Hippocampal formation (tissue), 2 donors: Measurements from ENCODE around the gene PARP8.

Source experiments
- DNase-seq, 2 donors: peaks; one replicate each; lab custom pipeline; 2025; lab: John Stamatoyannopoulos, UW

Gene PARP8

GRCh38 chr5:50846261-50846660 lies 179.8 kb downstream of the PARP8 start:
- no peak for DNase-seq

DNA sequence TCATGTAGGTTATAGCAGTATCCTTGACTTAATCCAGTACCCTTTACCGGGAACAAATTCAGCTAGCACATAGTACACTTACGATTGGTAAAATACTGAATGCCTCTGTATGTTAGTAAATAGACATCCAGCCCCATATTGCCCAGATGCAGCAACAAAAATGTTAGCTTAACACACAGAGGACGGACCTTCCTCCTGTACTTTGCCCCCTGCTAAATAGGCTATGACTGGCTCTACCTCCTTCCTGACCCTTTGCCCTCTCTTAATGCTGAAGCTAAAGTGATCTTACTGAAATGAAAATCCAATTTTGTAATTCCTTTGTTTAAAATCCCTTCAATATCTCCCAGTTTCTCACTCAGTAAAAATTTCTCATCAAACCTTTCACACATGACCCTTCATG lies 183.1 kb downstream of the PARP8 start:
- no peak for DNase-seq

DNA sequence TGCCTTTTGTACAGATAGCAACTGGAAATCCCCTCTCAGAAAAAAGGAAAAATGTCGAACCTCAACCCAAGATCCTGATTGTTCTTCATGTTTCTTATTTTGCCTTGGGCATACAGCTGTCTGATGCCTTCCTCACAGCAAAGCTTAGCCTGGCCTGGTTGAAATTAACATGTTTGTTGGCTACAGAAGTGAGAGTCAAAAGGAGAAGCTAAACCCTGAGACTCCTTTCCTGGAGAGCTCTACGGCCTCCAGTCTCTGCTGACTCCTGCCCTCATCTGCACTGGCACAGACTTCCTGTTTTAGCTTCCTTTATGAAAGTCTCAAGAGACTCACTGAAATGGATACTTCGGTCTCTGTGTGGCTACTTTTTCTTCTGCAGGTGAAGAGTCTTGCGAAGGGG lies 186.7 kb downstream of the PARP8 start:
- DNase-seq = peak; percentile 8 to 39

DNA sequence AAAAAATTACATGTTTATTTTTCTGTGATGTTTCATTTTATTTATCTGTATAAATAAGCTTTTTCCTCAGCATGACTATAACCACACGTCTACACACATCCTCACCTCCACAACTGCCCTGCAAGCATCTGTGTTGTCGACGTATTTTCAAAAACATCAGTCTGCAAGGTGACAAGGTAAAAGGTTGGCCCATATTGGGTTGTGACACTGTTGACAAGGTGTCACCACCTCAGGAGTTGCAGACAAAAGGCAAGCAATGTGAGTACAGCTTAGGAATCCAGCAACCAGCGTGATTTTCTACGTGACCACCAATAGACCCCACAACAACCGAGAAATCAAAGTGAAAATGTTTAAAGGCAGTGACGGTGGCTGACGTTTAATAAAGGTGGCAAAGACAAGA lies 187.6 kb downstream of the PARP8 start:
- no peak for DNase-seq

DNA sequence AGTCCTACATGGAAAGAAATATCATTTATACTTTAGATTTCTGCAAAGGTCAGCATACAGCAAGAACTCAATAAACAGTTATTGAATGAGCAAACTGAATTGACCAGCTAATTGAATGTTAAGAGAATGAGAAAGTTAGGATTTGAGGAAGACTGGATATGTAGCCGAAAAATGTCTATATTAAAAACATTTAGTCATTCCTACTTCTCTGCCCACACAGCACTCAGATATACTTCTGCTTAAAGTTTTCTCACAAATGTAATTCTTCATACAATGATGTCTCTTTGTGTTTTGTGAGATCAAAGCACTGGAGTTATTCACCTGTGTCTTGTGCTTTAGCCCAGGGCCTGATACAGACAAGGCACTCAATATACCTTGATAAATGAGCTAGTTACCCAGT lies 188.6 kb downstream of the PARP8 start:
- no peak for DNase-seq

DNA sequence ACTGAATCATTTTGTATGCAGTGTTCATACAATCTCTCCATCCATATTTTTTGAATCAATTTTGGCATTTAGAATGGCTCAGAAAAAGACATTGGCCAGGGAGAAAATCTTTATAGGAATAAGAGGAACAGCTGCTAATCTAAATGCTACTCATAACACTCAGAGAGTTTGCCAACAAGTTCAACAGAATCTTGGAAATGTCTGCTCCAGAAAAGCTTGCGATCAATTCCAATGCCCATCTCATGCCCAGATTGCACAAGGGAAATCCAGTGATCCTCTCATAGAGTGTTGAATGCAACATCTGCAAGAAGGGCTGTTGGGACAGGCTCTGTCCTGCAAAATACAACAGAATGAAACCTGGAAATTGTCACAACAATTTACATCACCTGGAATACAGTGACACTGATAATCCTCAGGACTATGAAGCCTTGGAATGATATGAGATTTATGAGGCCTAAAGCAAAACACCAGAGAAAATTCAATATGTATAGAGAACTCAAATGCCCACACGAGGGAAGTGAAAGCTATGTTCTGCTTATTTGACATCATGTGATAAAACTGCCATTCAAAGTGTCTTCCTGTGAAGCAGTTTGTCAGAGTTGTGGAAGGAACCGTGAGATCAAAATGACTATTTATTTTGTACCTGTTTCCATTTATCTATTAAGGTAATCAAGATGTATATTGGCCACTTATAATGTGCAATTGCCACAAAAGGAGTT lies 190.1 kb downstream of the PARP8 start:
- DNase-seq = peak in 1 of 2 donors; percentile 44

DNA sequence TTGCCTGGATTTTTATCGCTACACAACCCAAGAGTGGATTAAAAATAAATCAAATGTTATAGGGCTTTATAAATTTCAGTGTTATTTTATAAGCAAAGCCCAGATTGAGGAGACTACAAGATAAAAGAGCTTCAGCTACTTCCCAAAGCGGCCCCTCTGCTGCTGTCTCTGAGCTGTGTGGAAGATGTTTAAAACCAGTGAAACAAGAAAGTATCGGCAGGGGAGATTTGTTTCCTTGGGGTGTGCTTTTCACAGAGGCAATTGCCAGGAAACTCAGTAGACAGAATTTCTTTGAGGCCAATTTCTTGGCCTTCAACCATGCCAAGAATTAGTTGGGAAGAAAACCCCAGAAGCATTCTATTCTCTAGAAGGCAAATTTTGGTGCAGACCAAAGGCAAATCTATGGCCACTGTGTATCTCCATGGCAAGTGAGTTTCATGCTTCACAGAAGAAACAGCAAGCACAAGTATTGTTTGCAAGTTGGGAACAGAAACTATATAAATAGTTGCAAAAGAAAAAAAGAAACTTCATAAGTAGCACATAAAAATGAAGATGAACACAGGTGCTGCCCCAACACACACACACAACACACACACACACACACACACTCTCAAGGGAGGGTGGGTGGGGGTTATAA lies 197.2 kb downstream of the PARP8 start:
- DNase-seq = peak in 1 of 2 donors; percentile 1

DNA sequence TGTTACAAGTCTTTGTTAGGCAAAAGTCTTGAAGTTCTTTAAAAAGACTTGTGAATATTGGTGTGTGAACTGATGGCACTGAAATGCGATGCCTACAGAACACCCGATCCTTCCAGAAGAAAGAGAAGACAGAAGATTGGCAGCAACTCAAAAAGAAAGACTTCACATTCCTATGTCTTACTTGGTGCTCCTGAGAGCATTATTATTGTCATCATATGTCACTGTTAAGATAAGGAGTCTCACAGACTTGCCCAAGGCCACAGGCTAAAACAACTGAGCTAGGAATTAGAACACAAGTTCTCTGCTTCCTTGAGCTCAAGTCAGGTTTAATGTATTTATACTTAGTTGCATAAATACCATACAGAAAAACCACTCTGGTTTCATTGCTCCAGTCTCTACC lies 198.0 kb downstream of the PARP8 start:
- DNase-seq = no peak

DNA sequence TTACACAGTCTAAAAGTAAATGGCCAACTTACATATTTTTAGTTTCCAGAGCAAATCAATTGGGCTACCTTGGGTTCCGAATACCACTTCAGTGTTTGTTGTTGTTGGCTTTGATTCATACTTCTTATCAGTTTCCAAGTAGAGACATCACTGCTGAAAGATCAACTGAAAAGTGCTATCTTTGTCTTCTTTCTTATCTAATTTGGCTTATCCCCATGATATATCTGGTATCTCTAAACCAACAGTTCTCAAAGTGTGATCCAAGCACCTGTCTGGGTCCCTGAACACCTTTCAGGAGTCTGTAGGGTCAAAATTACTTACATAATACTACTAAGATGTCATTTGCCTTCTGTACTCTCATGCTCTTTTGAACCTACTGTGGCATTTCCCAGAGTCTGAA lies 200.0 kb downstream of the PARP8 start:
- no peak for DNase-seq

DNA sequence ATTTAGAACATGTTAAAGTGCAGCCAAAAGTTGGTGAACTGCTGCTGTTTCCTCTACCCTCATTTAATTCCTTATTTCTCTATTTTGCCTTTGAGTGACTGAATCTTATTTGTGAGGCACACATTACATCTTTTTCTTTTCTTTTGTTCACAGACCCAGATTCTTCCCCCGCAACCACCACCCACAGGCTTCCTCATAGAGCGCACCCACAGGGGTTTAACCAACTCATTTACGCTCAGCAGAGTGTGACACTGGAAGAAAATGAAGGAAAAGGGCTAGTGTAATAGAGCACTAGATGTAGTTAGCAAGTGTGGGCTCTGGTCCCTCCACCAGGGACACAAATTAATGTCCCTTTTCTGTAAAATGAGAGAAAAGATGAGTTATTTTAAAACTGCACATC lies 200.7 kb downstream of the PARP8 start:
- DNase-seq = no peak

- no peak for DNase-seq
Observed at GRCh38 chr5:50873595-50874277, 207.3 kb downstream of the PARP8 start.

GRCh38 chr5:50874306-50875001 lies 208.0 kb downstream of the PARP8 start:
- peak in 1 of 2 donors; percentile 4 for DNase-seq

- no peak for DNase-seq
Observed at GRCh38 chr5:50875002-50875344, 208.5 kb downstream of the PARP8 start.

- no peak for DNase-seq
Observed at GRCh38 chr5:50878470-50878869, 212.0 kb downstream of the PARP8 start.

GRCh38 chr5:50881407-50881806 lies 215.0 kb downstream of the PARP8 start:
- no peak for DNase-seq

- DNase-seq = no peak
Observed at GRCh38 chr5:50886657-50887345, 220.4 kb downstream of the PARP8 start.

DNA sequence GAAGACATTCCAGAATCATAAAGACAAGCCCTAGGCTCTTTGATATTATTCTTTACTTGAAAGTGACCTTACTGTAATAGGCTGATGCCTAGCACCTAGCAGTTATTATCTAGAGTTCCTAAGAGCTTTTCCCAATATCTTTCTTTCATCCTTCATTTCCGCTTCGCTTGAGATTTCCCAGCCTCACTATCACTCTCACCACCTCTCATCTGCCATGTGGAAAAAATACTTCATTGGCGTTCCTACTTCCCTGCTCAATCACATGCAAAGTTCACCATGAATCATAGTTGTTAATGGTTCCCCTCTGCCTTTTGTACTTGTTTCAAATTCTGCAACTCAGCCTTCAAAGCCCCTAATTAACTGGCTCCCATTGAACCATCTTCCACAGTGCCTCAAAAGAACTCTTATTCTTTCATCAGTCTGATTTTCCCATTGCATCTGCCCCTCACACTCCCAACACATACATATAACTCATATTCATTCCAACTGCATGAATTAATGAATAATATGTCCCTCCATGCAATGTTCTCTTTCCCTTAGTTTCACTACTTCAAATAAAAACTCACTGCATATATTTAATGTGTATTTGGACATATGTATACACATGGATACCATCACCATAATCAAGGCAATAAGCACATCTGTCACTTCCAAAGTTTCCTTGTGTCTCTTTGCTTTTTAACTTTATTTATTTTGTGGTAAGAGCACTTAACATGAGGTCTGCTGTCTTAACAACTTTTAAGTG lies 221.6 kb downstream of the PARP8 start:
- DNase-seq = no peak

- no peak for DNase-seq
Observed at GRCh38 chr5:50888751-50889150, 222.3 kb downstream of the PARP8 start.

- no peak for DNase-seq
Observed at GRCh38 chr5:50889790-50890189, 223.4 kb downstream of the PARP8 start.
